LNCaP clone FGC (cell line): ENCODE measurements around the gene PTPN21.

ENCODE experiments used
- DNase-seq: peaks from one replicate; pipeline ENCODE4 v3.0.0-alpha.2; 2011; ENCODE audit warnings: low read depth
- H3K4me3 ChIP-seq: 2 replicates; pipeline ENCODE4 v1.5.1; 2011; ENCODE audit warnings: mild to moderate bottlenecking, low read depth, low read length, control low read depth
- CTCF ChIP-seq: IDR thresholded peaks from 2 replicates; pipeline ENCODE4 v1.5.1; 2012; ENCODE audit warnings: mild to moderate bottlenecking; ENCODE audit not compliant: control insufficient read depth, insufficient read depth; ENCODE audit errors: extremely low read depth

PTPN21 gene

DNA sequence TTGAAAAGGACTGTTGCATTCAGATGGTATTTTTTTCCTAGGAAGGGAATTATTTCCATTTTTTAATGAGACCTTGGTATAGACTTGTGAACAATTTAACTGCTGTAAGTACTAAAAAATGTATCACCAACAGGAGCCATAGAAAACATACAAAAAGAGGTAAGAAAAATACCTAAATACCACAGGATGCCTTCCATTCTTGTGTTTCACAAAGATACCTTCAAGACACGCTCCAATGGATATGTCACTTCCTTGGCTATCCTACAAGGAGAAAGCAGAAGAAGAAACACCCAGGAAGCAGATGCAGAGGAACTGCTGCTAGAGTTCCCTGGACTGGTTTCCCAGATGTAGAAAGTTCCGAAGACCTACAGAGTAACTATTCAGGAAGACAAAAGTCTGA, 54.2 kb downstream of the PTPN21 start:
- H3K4me3 ChIP-seq = no peak overlapping the region
- DNase-seq = no peak
- TF ChIP-seq CTCF = no peak

GRCh38 chr14:88499225-88499624, 55.6 kb downstream of the PTPN21 start:
- no peak for DNase-seq
- no peak for TF ChIP-seq CTCF
- no peak overlapping the region for H3K4me3 ChIP-seq

GRCh38 chr14:88496414-88496813, 58.4 kb downstream of the PTPN21 start:
- H3K4me3 ChIP-seq = no peak overlapping the region
- no peak for TF ChIP-seq CTCF
- DNase-seq = no peak

DNA sequence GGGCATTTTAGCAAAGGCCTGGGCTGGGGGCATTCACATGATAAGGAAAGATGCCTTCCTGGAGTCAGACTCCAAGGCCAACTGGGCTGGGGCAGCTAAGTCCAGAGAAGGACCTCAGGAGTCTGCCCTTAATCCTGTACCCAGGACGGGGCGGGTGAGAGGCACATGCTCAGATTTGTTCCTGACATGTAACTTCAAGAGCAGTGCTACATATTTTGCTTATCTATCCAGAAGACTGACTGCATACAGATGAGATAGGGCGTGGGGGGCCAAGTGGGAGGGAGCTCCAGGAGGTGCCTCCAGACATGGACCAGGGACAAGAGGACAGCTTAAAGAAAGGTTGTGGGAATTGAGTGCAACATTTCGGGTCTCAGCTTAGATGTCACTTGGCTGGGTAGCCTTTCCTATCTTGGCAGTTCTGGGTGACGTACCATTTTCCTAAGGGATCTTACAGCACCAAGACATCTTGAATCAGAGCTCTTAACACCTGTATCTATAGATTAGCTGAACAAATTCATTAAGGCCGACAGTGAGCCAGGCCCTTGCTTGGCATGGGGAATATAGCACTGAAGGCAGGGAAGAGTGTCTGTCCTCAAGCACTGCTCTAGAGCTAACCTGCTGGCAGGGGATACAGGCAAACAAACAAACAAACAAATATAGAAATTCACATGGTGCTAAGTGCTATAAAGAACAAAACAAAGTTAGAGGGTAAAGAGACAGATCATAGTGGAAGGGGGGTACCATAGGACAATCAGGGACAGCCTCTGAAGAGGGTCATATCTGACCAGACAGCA, 61.2 kb downstream of the PTPN21 start:
- H3K4me3 ChIP-seq = no peak overlapping the region
- no peak for DNase-seq
- no peak for TF ChIP-seq CTCF

DNA sequence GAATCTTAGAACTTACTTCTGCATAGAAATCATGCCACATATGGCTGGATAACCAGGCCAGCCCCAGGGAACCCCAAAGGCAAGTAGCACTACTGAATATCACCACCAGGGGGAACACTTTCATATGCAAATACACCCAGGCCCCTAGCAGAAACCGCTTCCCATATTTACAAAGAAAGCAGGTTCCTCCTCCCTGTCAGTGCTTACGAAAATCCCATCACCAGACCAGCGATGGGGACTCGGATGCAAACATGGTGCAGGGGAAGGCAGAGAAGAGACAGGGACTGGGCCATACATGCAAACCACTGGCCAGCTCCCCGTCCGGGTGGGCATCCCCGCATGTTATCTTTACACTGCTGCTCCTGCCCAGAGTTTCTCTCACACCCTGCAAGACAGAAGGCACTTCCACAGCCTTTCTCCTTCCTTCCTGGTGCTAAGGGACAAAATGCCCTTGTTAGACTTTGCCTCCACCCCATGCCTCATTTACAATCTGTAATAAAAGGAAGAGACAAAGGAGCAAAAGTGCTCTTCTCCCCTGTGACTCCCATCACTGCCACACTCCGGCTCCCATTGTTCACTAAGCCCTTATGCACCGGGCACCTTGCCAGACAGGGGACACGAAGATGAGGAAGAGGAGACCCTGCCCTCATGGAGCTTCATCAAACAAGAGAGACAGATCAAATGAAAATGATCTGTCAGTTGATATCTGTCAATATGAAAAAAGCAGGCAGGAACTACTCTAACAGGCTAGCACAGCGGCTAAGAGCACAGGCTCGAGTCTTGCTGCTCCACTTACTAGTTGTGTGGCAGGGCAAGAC, 62.3 kb downstream of the PTPN21 start:
- peak; percentile 83 for TF ChIP-seq CTCF
- H3K4me3 ChIP-seq = no peak overlapping the region
- peak; percentile 63 for DNase-seq

DNA sequence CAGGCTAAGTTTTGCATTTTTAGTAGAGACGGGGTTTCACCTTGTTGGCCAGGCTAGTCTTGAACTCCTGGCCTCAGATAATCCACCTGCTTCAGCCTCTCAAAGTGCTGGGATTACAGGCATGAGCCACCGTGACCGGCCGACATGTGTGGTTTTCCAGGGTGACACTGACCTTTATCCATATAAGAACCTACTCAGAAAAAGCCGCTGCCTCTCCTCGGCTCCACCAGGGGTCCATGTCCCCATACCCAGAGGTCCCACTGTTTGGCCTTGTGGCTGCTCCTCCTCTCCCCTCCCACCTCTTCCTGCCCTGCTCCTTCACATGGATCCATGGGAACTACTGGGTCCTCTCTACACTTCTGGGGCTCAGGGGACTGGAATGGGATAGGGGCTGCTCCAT, 64.6 kb downstream of the PTPN21 start:
- no peak for TF ChIP-seq CTCF
- DNase-seq = no peak
- H3K4me3 ChIP-seq = no peak overlapping the region
